ENCODE data around the gene CCDC85B.

The CCDC85B gene

DNA sequence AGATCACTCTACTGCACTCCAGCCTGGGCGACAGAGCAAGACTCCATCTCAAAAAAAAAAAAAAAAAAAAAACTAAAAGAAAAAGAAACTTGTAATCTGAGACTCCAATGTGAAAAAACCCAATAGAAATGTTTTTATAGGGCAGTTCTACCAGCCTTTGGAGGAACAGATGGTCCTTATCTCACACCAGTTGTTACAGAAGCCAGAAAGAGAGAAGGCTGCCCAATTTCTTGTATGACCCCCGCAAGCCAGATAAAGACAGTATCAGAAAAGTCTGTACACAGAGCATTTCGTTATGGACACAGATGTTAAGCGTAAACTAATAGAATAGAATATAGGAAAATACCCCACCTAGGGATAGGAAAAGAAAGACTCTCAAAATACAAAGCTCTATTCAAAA, 43.5 kb downstream of the CCDC85B start:
- DNase-seq, result no peak
- no peak for ATAC-seq

DNA sequence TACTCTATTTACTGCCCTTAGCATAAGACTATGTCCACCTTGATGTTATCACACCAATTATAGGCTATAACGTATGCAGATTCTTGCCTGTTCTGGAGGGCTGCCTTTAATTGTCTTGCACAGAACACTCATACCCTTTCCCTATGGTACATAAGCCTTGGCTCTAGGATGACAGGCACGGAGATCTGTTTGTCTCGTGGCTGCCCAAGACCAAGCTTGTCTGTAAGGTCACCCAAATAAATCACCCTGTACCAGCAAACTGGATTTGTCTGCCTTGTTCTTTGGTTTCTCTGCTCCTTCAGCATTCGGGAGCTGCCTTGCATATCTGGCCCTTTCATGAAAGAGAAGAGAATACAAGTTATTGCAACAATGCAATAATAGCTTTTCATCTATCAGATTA, 47.3 kb downstream of the CCDC85B start:
- ATAC-seq, result no peak
- no peak for DNase-seq

Measured in stimulated activated naive CD8-positive, alpha-beta T cell treated with anti-CD3 and anti-CD28 coated beads, Interleukin-15, Interleukin-2, amounts not matched to agents 100 U/mL and 50 U/mL, for 24 hours (primary cell).